ENCODE measurements around the gene ABCC6. TPM values are rescaled to one million over a fixed set of nuclear protein-coding genes. Genes with fewer than 3 reads are reported as not detected.

ABCC6 gene
- total and polyA plus RNA-seq, 2 of the 4 experiments (the other 2 are of a cell fraction) = 0.36 to 1.3 TPM

- TF ChIP-seq CHD1 (IDR thresholded peaks at IDR 0.05; ENCODE audit: low read depth, low read length) = no peak
Observed at GRCh38 chr16:16120044-16120381, 103.3 kb downstream of the ABCC6 start (continued).

- Histone ChIP-seq H3K9me3 (ENCODE audit: control insufficient read depth, insufficient read depth, low read length) (peaks cover 5% of the 10 kb centered on the region; the same call in 1 of the 2 replicates), H2BK20ac (ENCODE audit: low read depth, low read length) (no peak overlapping the region), H3K56ac (ENCODE audit: extremely low read depth, insufficient read depth, low read length) (no peak overlapping the region), H2AK5ac (ENCODE audit: low read depth, low read length) (no peak overlapping the region), H4K5ac (ENCODE audit: low read depth, low read length) (no peak overlapping the region), H3K27me3 (ENCODE audit: control insufficient read depth, insufficient read depth, low read length) (no peaks in the 10 kb centered on the region), H2BK120ac (ENCODE audit: low read depth, low read length) (no peak overlapping the region), H2AFZ (replicated peaks; ENCODE audit: low read length, poor library complexity) (no peak overlapping the region), H3K4ac (ENCODE audit: low read depth, low read length) (no peak overlapping the region), H3K79me1 (ENCODE audit: low read depth in 1 of 2, low read length in 2 of 2) (peaks cover 40 to 58% of the 10 kb centered on the region in 2 experiments), H2BK5ac (ENCODE audit: low read depth, low read length, poor library complexity, severe bottlenecking) (no peak overlapping the region), H3K4me1 (ENCODE audit: control insufficient read depth, insufficient read depth, low read length) (no peaks in the 10 kb centered on the region), H3K27ac (ENCODE audit: insufficient read depth, low read length) (no peak overlapping the region), H4K8ac (ENCODE audit: low read depth in 2 of 2, low read length in 2 of 2) (no peak overlapping the region), H3K9ac (ENCODE audit: low read depth, low read length) (no peak overlapping the region), H4K20me1 (ENCODE audit: insufficient read depth, low read length) (peaks cover 13% of the 10 kb centered on the region), H3K14ac (replicated peaks; ENCODE audit: low read depth, low read length) (no peak overlapping the region), H3K36me3 (ENCODE audit: control insufficient read depth, insufficient read depth, low read length) (peaks cover 79% of the 10 kb centered on the region), H3K9me1 (ENCODE audit: insufficient read depth, low read length) (peaks cover 8% of the 10 kb centered on the region; the same call in 1 of the 2 replicates), H2AK9ac (replicated peaks; ENCODE audit: low read depth, low read length, poor library complexity) (no peak overlapping the region), H3K23ac (ENCODE audit: low read depth, low read length) (no peak overlapping the region), H2BK15ac (ENCODE audit: low read depth, low read length) (no peak overlapping the region), H4K91ac (ENCODE audit: insufficient read depth, low read depth, low read length) (no peak overlapping the region), H3K4me2 (ENCODE audit: low read depth, low read length) (no peak overlapping the region), H3K4me3 (ENCODE audit: insufficient read depth, low read depth, low read length) (no peak overlapping the region), H3K18ac (ENCODE audit: low read depth, low read length) (no peak overlapping the region)
- in situ Hi-C loops (cut with MboI; ENCODE audit: low sequenced_read_pairs) (no loop called here), dilution Hi-C loops (cut with HindIII; ENCODE audit: low sequenced_read_pairs, unreplicated experiment) (no loop called here), intact Hi-C loops (cut with micrococcal nuclease) (no loop called here)
- 93% methylated on average over 3 of the region's 7 CpGs; no CpG with 5 or more reads in 1 of the 2 experiments for WGBS, 2 experiments (ENCODE audit: extremely low coverage in 2 of 2, insufficient read length in 1 of 2)
- POLR2A ChIA-PET (ENCODE audit: unreplicated experiment) = no interaction called here
- no TSS peak for BruUV-seq (replicated peaks)
- no peak for ATAC-seq (ENCODE audit: low read depth)
- no peak for DNase-seq
- CTCF ChIA-PET = no interaction called here
- no peak for TF ChIP-seq RFX5 (IDR thresholded peaks at IDR 0.05; ENCODE audit: low read depth, low read length)
- TF ChIP-seq USF2 (IDR thresholded peaks at IDR 0.05; ENCODE audit: low read depth, low read length) = no peak
- TF ChIP-seq FOS (IDR thresholded peaks at IDR 0.05; ENCODE audit: low read depth, low read length) = no peak
- no peak for TF ChIP-seq MAZ (IDR thresholded peaks at IDR 0.05; ENCODE audit: borderline replicate concordance, low read depth, low read length)
- no peak for TF ChIP-seq CEBPB (IDR thresholded peaks at IDR 0.05; ENCODE audit: low read depth, low read length)
- TF ChIP-seq CTCF (conservative IDR thresholded peaks at IDR 0.05; ENCODE audit: low read depth, low read length) = no peak
- TF ChIP-seq MAFK (IDR thresholded peaks at IDR 0.05; ENCODE audit: low read depth, low read length) = no peak
- TF ChIP-seq NFE2L2 (IDR thresholded peaks at IDR 0.05; ENCODE audit: low read depth, low read length) = no peak
- no peak for TF ChIP-seq POLR2A (IDR thresholded peaks at IDR 0.05; ENCODE audit: low read depth, low read length)
- no peak for TF ChIP-seq ELK1 (IDR thresholded peaks at IDR 0.05; ENCODE audit: borderline replicate concordance, low read depth, low read length)
- no peak for TF ChIP-seq CHD1 (IDR thresholded peaks at IDR 0.05; ENCODE audit: low read depth, low read length)
- TF ChIP-seq SMC3 (IDR thresholded peaks at IDR 0.05; ENCODE audit: low read depth, low read length) = no peak
- TF ChIP-seq BHLHE40 (IDR thresholded peaks at IDR 0.05; ENCODE audit: low read depth, low read length) = no peak
- TF ChIP-seq RAD21 (IDR thresholded peaks at IDR 0.05; ENCODE audit: low read length) = no peak
- TF ChIP-seq MXI1 (IDR thresholded peaks at IDR 0.05; ENCODE audit: borderline replicate concordance, low read depth, low read length) = no peak
Observed at GRCh38 chr16:16118337-16118736, 105.0 kb downstream of the ABCC6 start.

All from IMR-90 (cell line).